ENCODE measurements around the gene SPEG. TPM values are rescaled to one million over a fixed set of nuclear protein-coding genes. Genes with fewer than 3 reads are reported as not detected.

Gene SPEG
- total RNA-seq, 2 experiments from 2014 or later, result 2.1 to 2.3 TPM

GRCh38 chr2:219476652-219477151 lies 42.1 kb downstream of the SPEG start:
- no peak for TF ChIP-seq CTCF (IDR thresholded peaks at IDR 0.05)
- ChIA-PET POLR2A (no interaction called here), CTCF (interaction anchor here (0.9 to 4.3 kb wide), 19 partner anchors 10 to 83 kb away, joined by 3 to 46 read pairs (median 6); partner anchors contain the start of genes DES and GMPPA)
- Mint-ChIP-seq H3K4me1 (ENCODE audit: low read depth) (peaks cover 2% of the 10 kb centered on the region), H3K27ac (no peak overlapping the region), H3K36me3 (ENCODE audit: low read depth) (no peaks in the 10 kb centered on the region), H3K27me3 (peaks cover 2% of the 10 kb centered on the region), H3K4me3 (no peak overlapping the region), H3K9me3 (no peaks in the 10 kb centered on the region)
- intact Hi-C loops (cut with micrococcal nuclease), result loop anchor here (5.0 kb wide), 1 partner anchor 56 kb away; no protein-coding TSS in a partner anchor
- no peak for DNase-seq
- ATAC-seq, result no peak

DNA sequence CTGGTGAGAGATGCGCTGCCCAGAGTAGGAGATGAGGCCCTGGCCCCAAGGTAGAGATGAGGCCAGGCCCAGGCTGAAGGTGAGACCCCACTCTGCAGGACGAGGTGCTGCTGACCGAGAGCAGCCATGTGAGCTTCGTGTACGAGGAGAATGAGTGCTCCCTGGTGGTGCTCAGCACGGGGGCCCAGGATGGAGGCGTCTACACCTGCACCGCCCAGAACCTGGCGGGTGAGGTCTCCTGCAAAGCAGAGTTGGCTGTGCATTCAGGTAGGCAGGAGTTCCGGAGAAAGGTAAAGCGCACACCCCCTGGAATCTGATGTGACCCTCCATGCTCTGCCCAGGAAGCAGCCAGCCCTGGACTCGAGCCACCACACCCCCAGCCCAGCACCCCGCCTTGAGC lies 42.5 kb downstream of the SPEG start:
- DNase-seq, result no peak
- H3K4me3 Mint-ChIP-seq, result no peak overlapping the region
- ChIA-PET POLR2A (no interaction called here), CTCF (interaction anchor here (1.4 to 4.3 kb wide), 7 partner anchors 18 to 74 kb away, joined by 4 to 46 read pairs (median 13); no protein-coding TSS in a partner anchor)
- no peak overlapping the region for H3K27ac Mint-ChIP-seq
- no peak for TF ChIP-seq CTCF (IDR thresholded peaks at IDR 0.05)
- H3K4me1 Mint-ChIP-seq (ENCODE audit: low read depth), result peaks cover 2% of the 10 kb centered on the region
- H3K9me3 Mint-ChIP-seq, result no peaks in the 10 kb centered on the region
- H3K36me3 Mint-ChIP-seq (ENCODE audit: low read depth), result no peaks in the 10 kb centered on the region
- peaks cover 2% of the 10 kb centered on the region for H3K27me3 Mint-ChIP-seq
- intact Hi-C loops (cut with micrococcal nuclease), result loop anchor here (5.0 kb wide), 1 partner anchor 55 kb away; no protein-coding TSS in a partner anchor
- ATAC-seq, result no peak

DNA sequence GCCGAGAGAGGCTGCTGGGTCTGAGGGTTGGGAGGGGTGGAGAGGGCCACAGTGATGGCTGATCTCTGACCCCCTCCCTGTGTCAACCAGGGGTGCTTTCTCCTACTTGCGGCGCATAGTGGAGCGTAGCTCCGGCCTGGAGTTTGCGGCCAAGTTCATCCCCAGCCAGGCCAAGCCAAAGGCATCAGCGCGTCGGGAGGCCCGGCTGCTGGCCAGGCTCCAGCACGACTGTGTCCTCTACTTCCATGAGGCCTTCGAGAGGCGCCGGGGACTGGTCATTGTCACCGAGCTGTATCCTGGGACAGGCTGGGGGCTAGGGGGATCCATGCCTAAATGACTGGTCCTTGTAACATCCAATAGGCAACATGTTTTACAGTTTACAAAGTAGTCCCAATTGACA lies 43.2 kb downstream of the SPEG start:
- H3K9me3 Mint-ChIP-seq, result no peaks in the 10 kb centered on the region
- no peak for TF ChIP-seq CTCF (IDR thresholded peaks at IDR 0.05)
- ChIA-PET CTCF (interaction anchor here (1.4 to 4.3 kb wide), 3 partner anchors 19 to 75 kb away, joined by 4 to 46 read pairs (median 7); no protein-coding TSS in a partner anchor), POLR2A (no interaction called here)
- no peak overlapping the region for H3K27ac Mint-ChIP-seq
- ATAC-seq, result no peak
- DNase-seq, result no peak
- peaks cover 5% of the 10 kb centered on the region for H3K27me3 Mint-ChIP-seq
- H3K36me3 Mint-ChIP-seq (ENCODE audit: low read depth), result no peaks in the 10 kb centered on the region
- H3K4me1 Mint-ChIP-seq (ENCODE audit: low read depth), result peaks cover 2% of the 10 kb centered on the region
- intact Hi-C loops (cut with micrococcal nuclease), result loop anchor here (5.0 kb wide), 1 partner anchor 54 kb away; no protein-coding TSS in a partner anchor
- no peak overlapping the region for H3K4me3 Mint-ChIP-seq

DNA sequence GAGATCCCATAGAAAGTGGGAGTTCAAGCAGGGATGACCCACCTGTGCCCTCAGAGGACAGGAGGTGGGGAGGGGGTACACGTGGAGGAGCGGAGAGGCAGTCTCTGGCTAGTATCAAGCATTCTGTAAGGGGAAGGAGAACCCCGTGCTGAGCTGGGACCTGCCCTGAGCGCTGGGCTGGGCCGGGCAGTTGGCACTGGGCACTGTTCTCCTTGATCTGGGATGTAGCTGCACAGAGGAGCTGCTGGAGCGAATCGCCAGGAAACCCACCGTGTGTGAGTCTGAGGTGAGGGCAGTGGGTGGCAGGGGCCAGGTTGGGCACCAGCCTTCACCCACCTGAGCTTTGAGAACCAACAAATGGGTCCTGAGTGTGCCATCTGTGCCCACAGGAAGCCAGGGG lies 44.3 kb downstream of the SPEG start:
- Mint-ChIP-seq H3K4me1 (ENCODE audit: low read depth) (peaks cover 3% of the 10 kb centered on the region), H3K27ac (no peak overlapping the region), H3K9me3 (no peaks in the 10 kb centered on the region), H3K36me3 (ENCODE audit: low read depth) (no peaks in the 10 kb centered on the region), H3K27me3 (peaks cover 10% of the 10 kb centered on the region), H3K4me3 (no peak overlapping the region)
- POLR2A ChIA-PET, result no interaction called here
- intact Hi-C loops (cut with micrococcal nuclease), result loop anchor here (5.0 kb wide), 1 partner anchor 53 kb away; no protein-coding TSS in a partner anchor
- ATAC-seq (no peak), DNase-seq (no peak)
- CTCF ChIA-PET, result interaction anchor here (1.1 to 4.3 kb wide), 3 partner anchors 52 to 76 kb away, joined by 3 to 46 read pairs (median 7); no protein-coding TSS in a partner anchor
- TF ChIP-seq CTCF (IDR thresholded peaks at IDR 0.05), result no peak

DNA sequence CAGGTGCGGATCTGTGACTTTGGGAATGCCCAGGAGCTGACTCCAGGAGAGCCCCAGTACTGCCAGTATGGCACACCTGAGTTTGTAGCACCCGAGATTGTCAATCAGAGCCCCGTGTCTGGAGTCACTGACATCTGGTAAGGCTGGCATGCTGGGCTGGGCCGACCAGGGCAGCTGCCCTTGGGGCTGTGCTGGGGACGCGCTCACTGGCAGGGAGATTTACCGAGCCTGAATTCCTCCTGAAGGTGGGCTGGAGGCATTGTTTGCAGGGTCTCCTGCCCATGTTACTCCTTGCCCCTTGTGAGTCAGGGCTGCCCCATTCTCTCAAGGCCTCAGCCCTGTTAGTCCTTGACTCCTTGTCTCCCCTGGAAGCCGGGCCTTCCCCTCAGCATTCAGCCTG lies 45.4 kb downstream of the SPEG start:
- H3K9me3 Mint-ChIP-seq, result no peaks in the 10 kb centered on the region
- DNase-seq, result no peak
- H3K36me3 Mint-ChIP-seq (ENCODE audit: low read depth), result no peaks in the 10 kb centered on the region
- H3K27ac Mint-ChIP-seq, result no peak overlapping the region
- ChIA-PET CTCF (no interaction called here), POLR2A (interaction anchor here (1.0 kb wide), 1 partner anchor 49 kb away, joined by 3 read pairs; no protein-coding TSS in a partner anchor)
- H3K27me3 Mint-ChIP-seq, result peaks cover 15% of the 10 kb centered on the region
- ATAC-seq, result no peak
- H3K4me1 Mint-ChIP-seq (ENCODE audit: low read depth), result peaks cover 4% of the 10 kb centered on the region
- intact Hi-C loops (cut with micrococcal nuclease), result no loop called here
- TF ChIP-seq CTCF (IDR thresholded peaks at IDR 0.05), result no peak
- H3K4me3 Mint-ChIP-seq, result no peak overlapping the region

Data from activated CD8-positive, alpha-beta T cell treated with anti-CD3 and anti-CD28 coated beads for 36 hours (primary cell).